Activated CD4-positive, alpha-beta T cell treated with anti-CD3 and anti-CD28 coated beads, Interleukin-2, amount 50 U/mL, for 4 hours (primary cell): Measurements from ENCODE around the gene ARSJ.

ENCODE experiments used
- DNase-seq, 2 experiments: peaks; one replicate each; pipeline ENCODE4 v3.0.0-alpha.2; 2020

Gene ARSJ

DNA sequence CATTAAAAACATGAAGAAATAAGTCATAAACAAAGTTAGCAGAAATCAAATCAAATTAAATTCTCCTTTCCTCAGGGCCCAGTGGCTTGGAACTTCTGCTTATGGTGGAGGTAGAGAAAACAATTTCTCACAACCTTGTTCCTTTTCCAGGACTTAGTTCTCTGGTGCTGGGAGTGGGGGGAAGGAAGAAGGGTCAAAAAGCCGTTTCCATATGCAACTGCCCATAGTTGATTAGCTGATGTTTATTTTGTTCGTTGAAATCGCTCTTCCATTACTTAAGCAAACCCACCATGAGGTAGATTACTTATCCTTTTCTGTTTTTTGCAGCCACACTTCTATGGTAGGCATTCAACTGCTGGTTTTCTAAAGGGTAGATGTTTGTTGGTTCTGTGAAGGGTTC, 94.2 kb downstream of the ARSJ start:
- no peak for DNase-seq

- no peak for DNase-seq
Measured at GRCh38 chr4:113884655-113885054, 94.8 kb downstream of the ARSJ start.

DNA sequence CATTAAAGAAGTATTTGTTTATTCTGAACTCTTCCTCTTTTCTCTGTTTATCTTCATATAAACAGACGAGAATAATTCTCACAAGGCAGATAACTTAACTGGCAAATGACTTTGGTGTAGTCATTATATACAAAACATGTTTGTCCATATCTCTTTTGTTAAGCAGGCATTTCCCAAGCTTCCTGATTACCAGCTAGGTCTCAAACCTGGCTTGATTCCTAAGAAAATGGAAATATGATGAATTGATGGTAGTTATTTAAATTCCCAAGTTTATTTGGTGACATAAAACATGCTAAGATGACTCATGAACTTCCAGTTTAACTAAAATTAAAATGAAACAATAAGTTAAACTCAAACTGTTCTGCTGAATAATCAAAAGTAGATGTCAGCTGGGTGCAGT, 96.8 kb downstream of the ARSJ start:
- DNase-seq, result no peak

- no peak for DNase-seq
Measured at GRCh38 chr4:113881256-113881655, 98.2 kb downstream of the ARSJ start.

GRCh38 chr4:113880240-113881028, 99.0 kb downstream of the ARSJ start:
- DNase-seq, result no peak

GRCh38 chr4:113878668-113879067, 100.8 kb downstream of the ARSJ start:
- DNase-seq, result no peak

- DNase-seq, result no peak
Measured at GRCh38 chr4:113874480-113874879, 105.0 kb downstream of the ARSJ start.

DNA sequence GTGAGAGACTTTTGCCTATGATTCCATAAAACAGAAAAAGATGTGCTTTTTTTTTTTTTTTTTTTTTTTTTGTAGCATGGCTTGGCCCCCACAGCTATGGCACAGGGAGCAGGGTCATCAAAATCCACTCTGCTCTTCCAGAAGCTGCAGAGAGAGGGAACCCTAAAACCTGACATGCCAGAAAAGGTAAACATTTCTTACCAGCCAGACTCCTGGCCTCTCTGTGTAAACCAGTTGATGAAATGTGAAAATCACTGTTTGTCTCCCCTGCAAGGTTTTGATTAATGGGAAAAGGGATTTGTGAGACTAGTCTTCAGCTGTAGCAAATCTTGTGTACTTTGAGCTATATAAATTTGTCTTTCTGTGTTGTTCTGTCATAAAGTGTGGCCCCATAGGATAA, 105.9 kb downstream of the ARSJ start:
- DNase-seq, result no peak

DNA sequence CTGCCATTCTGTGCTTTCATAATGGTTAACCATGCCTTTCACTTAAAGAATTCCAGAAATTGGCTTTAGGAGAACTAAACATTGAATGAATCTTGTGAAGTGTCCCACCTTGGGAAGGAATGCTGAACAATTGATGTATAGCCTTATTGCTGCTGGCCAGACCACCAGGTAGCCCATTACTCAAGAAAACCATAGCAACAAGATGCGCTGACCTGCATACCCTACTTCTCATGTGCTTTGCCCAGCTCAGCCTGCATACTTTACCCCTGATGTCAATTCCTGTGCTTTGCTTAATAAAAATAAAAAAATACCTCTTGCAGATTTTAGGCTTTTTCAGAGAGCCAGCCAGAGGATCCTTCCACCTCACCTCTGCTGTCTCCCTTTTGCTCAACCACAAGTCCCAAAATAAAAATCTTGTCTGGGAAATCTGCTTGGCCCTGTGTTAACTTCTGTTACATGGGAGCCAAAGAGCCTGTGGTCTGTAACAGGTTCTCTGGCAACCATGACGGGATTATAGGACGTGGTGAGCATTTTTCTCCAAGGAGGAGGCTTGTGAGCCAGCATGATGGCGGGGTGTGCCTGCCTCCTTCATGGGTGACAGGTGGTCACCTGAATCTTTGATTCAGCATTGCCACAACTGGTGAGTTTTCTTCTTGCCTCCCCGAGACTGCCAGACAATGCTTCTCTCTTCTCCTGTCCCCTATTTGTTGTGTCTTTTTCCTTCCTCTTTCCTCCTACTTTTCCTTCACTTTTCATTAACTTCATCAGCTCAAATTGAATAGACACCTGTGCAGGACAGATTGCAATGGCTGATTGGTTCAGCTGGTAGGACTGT, 106.8 kb downstream of the ARSJ start:
- DNase-seq, result no peak

DNA sequence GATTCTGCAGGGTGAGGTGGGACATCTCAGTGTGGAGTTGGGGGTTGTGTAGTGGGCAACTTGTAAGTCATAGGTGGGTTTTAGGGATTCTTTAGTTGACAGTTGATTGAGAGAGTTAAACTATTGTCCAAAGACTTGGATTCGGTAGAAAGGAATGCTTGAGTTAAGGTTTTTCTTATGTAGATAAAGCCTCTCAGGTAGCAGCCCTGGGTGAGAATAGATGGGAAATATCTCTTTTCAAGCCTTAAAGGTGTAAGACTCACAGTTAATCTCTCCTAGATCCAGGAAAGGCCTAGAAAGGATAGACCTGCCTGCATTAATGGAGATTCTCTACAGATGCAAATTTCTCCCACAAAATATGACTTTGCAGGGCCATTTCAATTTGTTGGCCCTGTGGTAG, 108.4 kb downstream of the ARSJ start:
- no peak for DNase-seq

GRCh38 chr4:113869743-113870375, 109.6 kb downstream of the ARSJ start:
- DNase-seq, result peak; percentile 42 to 50

DNA sequence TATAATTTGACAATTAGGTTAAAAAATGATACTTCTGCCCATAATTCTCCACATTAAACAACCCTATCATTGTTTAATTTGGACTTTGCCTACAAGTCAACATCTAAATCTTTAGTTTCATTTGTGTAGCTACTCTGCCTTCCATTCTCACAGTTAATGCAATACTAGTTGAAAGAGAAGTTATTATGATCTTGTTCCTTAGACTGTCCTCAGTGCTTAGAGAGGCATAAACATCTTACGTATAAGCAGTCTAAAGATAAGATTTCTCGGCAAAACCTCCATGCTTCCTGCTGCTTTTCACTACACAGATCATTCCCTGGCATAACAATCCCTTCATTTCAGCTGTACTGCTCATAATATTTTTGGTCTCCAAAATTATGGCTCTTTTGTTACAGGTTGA, 112.8 kb downstream of the ARSJ start:
- no peak for DNase-seq

- DNase-seq, result no peak
Measured at GRCh38 chr4:113858924-113859323, 120.5 kb downstream of the ARSJ start.

GRCh38 chr4:113851816-113852215, 127.6 kb downstream of the ARSJ start:
- DNase-seq, result no peak
